Measurements from ENCODE around the gene PAX2. TPM values are rescaled to one million over a fixed set of nuclear protein-coding genes. Genes with fewer than 3 reads are reported as not detected.

The PAX2 gene
- total RNA-seq, 4 donors from 2014 or later, result not detected

- intact Hi-C loops (cut with DNase I), result no loop called here
- no peak for TF ChIP-seq POLR2A (IDR thresholded peaks at IDR 0.05)
- TF ChIP-seq, protein P1, sequence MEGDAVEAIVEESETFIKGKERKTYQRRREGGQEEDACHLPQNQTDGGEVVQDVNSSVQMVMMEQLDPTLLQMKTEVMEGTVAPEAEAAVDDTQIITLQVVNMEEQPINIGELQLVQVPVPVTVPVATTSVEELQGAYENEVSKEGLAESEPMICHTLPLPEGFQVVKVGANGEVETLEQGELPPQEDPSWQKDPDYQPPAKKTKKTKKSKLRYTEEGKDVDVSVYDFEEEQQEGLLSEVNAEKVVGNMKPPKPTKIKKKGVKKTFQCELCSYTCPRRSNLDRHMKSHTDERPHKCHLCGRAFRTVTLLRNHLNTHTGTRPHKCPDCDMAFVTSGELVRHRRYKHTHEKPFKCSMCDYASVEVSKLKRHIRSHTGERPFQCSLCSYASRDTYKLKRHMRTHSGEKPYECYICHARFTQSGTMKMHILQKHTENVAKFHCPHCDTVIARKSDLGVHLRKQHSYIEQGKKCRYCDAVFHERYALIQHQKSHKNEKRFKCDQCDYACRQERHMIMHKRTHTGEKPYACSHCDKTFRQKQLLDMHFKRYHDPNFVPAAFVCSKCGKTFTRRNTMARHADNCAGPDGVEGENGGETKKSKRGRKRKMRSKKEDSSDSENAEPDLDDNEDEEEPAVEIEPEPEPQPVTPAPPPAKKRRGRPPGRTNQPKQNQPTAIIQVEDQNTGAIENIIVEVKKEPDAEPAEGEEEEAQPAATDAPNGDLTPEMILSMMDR (IDR thresholded peaks at IDR 0.05), result no peak
- H3K4me1 ChIP-seq, result no peaks in the 10 kb centered on the region
- DNase-seq, result no peak
- no peaks in the 10 kb centered on the region for H3K36me3 ChIP-seq
- H3K9me3 ChIP-seq, result no peaks in the 10 kb centered on the region
- no peaks in the 10 kb centered on the region for H3K27me3 ChIP-seq
- H3K4me3 ChIP-seq (replicated peaks in 1 of 3), result no peak overlapping the region
- H3K27ac ChIP-seq, result no peak overlapping the region
- WGBS, 2 donors, result 77 to 84% methylated on average over 5 of the region's 5 CpGs
These were observed 22.0 kb downstream of the PAX2 start for GRCh38 chr10:100767422-100767775.

DNA sequence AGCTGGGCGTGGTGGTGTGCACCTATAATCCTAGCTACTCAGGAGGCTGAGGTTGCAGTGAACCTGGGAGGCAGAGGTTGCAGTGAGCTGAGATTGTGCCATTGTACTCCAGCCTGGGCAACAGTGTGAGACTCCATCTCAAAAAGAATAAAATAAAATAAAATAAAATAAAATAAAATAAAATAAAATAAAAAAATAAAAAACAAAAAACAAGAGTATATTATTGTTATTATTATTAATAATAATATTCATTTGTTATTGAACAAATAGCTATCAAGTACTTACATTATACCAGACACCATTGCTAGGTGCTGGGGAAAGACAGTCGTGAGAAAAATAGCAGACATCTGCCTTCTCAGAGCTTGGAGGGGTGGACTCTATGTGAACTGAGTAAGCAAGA, 24.1 kb downstream of the PAX2 start:
- Histone ChIP-seq H3K27ac (no peak overlapping the region), H3K4me3 (replicated peaks in 1 of 3) (no peak overlapping the region), H3K4me1 (no peaks in the 10 kb centered on the region), H3K27me3 (no peaks in the 10 kb centered on the region), H3K9me3 (no peaks in the 10 kb centered on the region), H3K36me3 (no peaks in the 10 kb centered on the region)
- WGBS, 2 donors, result 87 to 90% methylated on average over 2 of the region's 2 CpGs
- no peak for DNase-seq
- TF ChIP-seq POLR2A (IDR thresholded peaks at IDR 0.05), result no peak
- TF ChIP-seq, protein P1 (IDR thresholded peaks at IDR 0.05), result no peak
- intact Hi-C loops (cut with DNase I), result no loop called here

GRCh38 chr10:100773646-100774045, 28.3 kb downstream of the PAX2 start:
- H3K4me1 ChIP-seq, result no peaks in the 10 kb centered on the region

DNA sequence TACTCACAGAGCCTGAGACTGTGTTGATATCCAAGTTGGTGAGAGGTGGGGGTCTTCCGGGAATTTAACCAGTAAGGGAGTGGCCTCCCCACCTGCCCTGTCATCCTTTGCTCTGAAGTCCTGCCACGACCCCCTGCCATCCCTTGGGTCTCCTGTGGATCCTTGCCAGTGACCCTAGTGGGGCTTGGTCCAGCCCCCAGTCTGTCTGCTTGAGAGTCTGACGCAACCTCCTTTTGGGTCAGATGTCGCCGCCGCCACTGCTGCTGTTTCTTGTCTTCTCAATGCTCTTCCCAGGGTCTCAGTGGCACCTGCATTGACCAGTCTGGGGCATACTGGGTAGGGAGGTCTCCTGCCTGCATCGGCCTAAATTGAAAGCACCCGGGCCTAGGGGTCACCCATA, 28.8 kb downstream of the PAX2 start:
- WGBS, 2 donors, result 86 to 88% methylated on average over 8 of the region's 8 CpGs
- Histone ChIP-seq H3K9me3 (no peaks in the 10 kb centered on the region), H3K27me3 (no peaks in the 10 kb centered on the region), H3K4me1 (no peaks in the 10 kb centered on the region), H3K27ac (no peak overlapping the region), H3K36me3 (no peaks in the 10 kb centered on the region), H3K4me3 (replicated peaks in 1 of 3) (no peak overlapping the region)
- TF ChIP-seq, protein P1 (IDR thresholded peaks at IDR 0.05), result no peak
- no peak for TF ChIP-seq POLR2A (IDR thresholded peaks at IDR 0.05)
- DNase-seq, result no peak
- intact Hi-C loops (cut with DNase I), result no loop called here

More at GRCh38 chr10:100773646-100774045, 28.3 kb downstream of the PAX2 start:
- Histone ChIP-seq H3K9me3 (no peaks in the 10 kb centered on the region), H3K36me3 (no peaks in the 10 kb centered on the region), H3K4me3 (replicated peaks in 1 of 3) (no peak overlapping the region), H3K27me3 (no peaks in the 10 kb centered on the region), H3K27ac (no peak overlapping the region)
- no peak for DNase-seq
- intact Hi-C loops (cut with DNase I), result no loop called here
- TF ChIP-seq, protein P1 (IDR thresholded peaks at IDR 0.05), result no peak
- TF ChIP-seq POLR2A (IDR thresholded peaks at IDR 0.05), result no peak
- 73 to 78% methylated on average over 4 of the region's 4 CpGs for WGBS, 2 donors

GRCh38 chr10:100774876-100775275, 29.5 kb downstream of the PAX2 start:
- no peak overlapping the region for H3K27ac ChIP-seq
- no peaks in the 10 kb centered on the region for H3K36me3 ChIP-seq
- no peaks in the 10 kb centered on the region for H3K4me1 ChIP-seq
- intact Hi-C loops (cut with DNase I), result no loop called here
- WGBS, 2 donors, result 72% methylated on average over 6 of the region's 6 CpGs
- TF ChIP-seq POLR2A (IDR thresholded peaks at IDR 0.05), result no peak
- TF ChIP-seq, protein P1 (IDR thresholded peaks at IDR 0.05), result no peak
- no peaks in the 10 kb centered on the region for H3K9me3 ChIP-seq
- H3K27me3 ChIP-seq, result no peaks in the 10 kb centered on the region
- H3K4me3 ChIP-seq (replicated peaks in 1 of 3), result no peak overlapping the region
- DNase-seq, result no peak
